Dermis microvascular lymphatic vessel endothelial cell (primary cell): ENCODE data around the gene GALNT2. TPM values are rescaled to one million over a fixed set of nuclear protein-coding genes. Genes with fewer than 3 reads are reported as not detected.
A peak's percentile ranks its signal among the peaks of the same experiment; 100 is the strongest.

Experiments
- DNase-seq, 2 donors: peaks; one replicate each; pipeline versions ENCODE4 v3.0.0 to v3.0.0-alpha.2; 2010; ENCODE audit warnings: low read depth in 2 of 2
- total RNA-seq: library from RNA; depleted of rRNA; stranded (reverse); fragments of >200 nt; gene quantifications from 2 replicates; pipeline ENCODE4 v1.2.1, GENCODE V29; 2014

Gene GALNT2
- total RNA-seq, 1 donor from 2014 or later: 38.1 TPM

DNA sequence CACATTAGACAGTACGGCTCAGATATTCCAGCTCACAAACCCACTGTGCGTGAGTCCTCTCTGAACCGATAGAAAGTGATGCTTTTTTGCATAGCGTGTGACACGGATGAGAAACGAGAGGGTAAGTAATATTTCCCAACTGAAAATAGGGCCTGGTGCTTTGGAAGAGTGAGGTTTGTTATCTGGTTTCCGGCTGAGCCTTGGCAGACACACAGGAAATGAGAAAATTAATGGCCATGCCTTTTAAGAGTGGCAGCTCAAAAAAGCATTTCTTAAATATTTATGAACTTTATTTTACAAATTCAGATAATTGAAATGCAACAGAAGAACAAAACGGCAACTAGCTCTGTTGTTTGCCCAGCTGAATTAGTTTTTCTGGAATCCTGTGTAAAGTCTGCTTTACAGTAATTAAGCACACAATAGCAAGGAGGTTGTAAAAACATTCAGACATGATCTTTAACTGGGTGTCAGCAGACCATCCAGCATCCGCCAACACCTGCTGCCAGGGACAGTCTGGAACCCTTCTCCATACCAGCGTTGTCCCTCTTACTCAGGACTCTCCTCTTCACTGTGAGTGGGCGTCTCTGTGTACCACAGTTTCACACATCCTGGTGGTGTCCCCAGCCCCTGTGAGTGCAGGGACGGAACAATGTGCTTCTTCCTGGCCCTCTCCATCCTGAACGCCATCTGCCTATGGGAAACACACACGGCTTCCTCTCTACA, 203.7 kb downstream of the GALNT2 start:
- DNase-seq: peak; percentile 60 to 72

GRCh38 chr1:230271300-230272035, 204.4 kb downstream of the GALNT2 start:
- DNase-seq: no peak

GRCh38 chr1:230272557-230272956, 205.5 kb downstream of the GALNT2 start:
- DNase-seq: no peak

DNA sequence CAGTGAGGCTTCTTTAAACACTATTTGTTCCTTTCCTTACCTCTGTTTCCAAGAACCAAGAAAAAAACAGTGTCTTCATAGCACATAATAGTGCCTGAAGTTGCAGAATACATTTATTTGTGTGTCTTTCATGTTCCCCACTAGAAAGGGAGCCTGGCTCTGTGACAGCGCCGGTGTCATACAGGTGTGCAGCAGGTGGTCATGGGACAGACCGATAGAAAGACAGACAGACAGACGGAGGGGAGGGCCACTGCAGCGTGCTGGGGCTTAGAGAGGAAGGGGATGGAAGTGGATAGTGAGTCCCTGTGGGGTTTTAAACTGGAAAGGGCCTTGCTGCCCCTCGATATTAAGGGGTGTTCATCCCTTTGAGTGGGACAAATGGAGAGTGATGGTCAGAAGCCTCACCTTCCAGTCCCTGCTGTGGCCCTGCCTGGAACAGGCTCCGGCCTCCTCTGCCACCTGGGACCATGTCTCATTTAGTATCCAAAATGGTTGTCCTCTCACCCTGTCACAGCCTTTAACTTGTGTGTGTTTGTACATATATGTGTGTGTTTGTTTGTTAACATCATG, 206.2 kb downstream of the GALNT2 start:
- DNase-seq: no peak

DNA sequence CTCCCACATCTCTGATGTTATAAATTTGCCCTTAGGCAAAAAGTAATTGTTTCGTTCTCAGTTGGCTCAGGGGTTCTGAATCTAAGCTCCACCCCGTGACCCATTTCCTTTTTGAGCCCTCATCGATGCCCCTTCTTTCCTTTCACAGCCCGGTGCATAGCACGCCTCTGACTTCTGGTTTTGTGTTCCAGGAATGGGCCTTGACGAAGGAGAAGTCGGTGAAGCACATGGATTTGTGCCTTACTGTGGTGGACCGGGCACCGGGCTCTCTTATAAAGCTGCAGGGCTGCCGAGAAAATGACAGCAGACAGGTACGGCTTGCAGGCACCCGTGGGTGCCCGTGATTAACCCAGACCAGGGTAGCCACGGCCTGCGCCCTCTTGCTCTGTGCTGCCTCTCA, 207.2 kb downstream of the GALNT2 start:
- peak; percentile 25 to 61 for DNase-seq

DNA sequence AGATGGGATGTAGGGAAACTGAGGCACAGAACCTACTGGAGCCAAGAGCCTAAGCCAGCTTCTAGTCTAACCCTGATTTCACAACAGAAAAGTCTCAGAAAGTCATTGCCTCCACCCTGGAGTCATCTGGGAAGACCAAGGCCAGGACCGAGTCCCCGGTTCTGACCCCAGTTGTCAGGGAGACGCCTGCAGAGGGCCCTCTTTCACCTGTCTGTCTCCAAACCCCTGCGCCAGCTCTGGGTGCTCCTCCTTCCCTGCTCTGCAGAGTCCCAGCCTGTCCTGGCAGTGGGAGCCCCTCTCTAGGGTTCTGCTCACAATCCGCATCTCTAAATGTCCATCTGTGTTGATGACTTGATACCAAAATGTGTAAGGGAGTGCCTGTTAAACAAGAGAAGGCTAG, 209.4 kb downstream of the GALNT2 start:
- DNase-seq: no peak

- no peak for DNase-seq
Measured at GRCh38 chr1:230277201-230278025, 210.4 kb downstream of the GALNT2 start.

- DNase-seq: no peak
Measured at GRCh38 chr1:230278376-230278775, 211.3 kb downstream of the GALNT2 start.

DNA sequence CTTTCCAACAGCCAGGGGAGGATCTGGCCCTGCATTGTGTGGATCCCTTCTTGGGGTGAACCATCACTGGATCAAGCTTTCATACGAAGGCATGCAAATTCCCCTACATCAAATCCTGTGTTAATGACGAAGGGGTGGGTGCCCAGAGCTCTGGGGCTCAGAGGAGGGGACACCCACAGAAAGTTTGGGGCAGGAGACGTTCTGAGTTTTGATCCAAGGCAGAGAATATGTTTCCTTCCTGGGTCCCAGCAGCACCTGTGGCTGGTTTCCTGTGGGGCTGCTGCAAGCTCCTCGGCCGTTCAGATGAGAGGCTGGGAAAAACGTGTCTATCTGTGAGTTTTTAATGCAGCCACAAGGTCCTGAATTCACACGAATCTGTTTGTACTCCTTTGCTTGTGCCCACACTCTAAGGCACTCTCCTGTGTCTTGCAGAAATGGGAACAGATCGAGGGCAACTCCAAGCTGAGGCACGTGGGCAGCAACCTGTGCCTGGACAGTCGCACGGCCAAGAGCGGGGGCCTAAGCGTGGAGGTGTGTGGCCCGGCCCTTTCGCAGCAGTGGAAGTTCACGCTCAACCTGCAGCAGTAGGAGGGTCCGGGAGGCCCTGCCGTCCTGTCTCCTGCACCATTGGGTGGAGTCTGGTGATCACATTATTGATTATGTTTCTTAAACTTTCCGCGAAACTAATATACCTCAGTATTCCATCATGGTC, 212.0 kb downstream of the GALNT2 start:
- no peak for DNase-seq

DNA sequence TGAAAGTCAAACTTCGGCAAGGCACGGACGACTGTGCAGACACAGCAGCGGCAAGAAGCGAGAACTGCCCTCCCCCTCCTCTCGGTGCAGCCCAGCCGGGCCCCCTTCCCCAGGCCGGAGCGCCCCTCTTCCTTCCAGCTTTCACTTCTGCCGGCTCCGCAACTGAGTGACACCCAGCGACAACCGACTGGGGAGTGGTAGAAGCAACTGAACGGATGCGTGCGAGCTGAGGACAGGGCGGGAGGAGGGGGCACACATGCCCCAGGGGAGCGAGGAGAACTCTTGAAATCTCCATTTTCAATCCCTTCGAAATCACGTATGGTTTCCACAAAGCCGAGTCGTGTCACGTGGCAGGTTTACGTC, 212.5 kb downstream of the GALNT2 start:
- DNase-seq: no peak

DNA sequence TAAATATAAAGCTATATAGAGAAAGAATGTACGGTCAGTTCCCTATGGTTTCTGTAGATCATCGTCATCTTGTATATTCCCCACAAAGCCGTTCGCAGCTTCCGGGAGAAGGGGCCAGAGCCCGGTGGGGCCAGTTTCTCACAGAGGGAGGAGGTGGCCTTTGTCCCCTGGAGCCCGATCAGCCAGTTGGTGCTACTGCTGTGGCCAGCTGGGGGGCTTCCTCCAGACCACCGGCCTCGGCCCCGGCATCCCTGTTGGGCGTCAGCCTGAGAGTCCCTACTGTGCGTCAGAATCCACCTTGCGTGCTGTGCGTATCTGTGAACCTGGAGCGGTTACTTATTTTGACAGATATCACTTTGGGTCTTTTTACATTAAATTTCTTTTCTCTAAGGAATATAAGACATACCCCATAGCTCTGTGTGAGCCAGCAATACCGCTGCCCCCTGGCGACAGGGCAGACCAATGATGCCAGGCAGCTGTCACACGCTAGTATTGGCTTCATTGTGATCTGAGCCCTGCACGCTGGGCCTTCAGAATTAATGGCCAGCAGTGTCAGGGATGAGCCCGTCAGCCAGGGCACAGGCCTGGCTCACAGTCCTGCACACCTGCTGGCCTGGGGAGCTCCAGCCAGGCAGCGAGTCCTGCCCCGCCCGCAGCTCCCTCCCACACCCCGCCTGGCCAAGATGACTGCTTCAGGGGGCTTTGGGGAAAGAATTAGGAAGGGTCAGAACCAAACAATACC, 213.2 kb downstream of the GALNT2 start:
- DNase-seq: no peak

GRCh38 chr1:230280906-230281413, 213.9 kb downstream of the GALNT2 start:
- no peak for DNase-seq

DNA sequence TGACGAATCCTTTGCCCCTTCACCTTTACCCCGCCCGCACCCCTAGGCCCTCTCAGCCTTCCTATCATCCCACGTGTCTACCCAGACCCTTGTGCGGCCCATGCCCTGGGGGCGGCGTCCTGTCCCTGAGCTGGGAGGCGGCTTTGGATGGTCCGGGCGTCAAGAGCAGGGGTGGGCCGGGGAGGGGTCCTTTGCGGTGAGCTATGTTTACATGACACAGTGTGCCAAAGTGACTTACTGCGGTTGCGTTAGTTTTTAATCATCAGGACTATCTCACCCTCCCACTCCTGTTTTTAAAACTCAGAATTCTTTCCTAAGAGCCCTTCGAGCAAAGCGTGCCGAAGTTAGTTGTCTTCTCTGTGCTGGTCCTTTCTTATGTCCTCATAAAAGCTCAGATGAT, 214.5 kb downstream of the GALNT2 start:
- no peak for DNase-seq

DNA sequence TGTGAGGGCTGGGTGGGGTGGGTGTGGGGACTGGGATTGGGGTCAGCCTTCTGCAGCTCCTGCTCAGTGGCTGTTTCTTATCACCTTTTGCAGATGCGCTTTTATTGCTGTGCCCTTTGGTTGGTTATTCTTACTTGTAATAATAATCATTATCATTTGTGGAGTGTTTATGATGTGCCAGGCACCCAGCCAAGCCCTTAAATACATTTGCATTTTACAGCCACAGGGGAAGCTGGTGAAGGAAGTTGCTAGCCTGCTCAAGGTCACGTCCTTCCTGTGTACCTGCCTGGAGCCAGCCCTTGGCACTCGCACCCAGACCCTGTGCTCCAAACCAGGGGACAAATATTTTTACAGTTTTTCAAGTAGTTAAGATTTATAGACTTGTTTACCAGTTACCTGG, 215.1 kb downstream of the GALNT2 start:
- peak; percentile 47 to 56 for DNase-seq

- no peak for DNase-seq
Measured at GRCh38 chr1:230283678-230284077, 216.6 kb downstream of the GALNT2 start.

DNA sequence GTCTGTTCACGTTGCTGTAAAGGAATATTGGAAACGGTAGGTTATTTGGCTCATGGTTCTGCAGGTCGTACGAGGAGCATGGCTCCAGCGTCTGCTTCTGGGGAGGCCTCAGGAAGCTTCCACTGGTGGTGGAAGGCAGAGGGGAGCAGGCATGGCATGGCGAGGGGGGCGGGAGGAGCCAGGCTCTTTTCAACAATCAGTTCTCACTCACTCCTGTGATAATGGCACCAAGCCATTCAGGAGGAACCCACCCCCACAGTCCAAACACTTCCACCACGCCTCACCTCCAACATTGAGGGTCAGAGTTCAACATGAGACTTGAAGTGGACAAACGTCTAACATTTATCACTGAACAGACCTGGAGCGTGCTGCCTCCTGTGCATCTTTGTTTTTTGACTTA, 217.9 kb downstream of the GALNT2 start:
- DNase-seq: no peak

DNA sequence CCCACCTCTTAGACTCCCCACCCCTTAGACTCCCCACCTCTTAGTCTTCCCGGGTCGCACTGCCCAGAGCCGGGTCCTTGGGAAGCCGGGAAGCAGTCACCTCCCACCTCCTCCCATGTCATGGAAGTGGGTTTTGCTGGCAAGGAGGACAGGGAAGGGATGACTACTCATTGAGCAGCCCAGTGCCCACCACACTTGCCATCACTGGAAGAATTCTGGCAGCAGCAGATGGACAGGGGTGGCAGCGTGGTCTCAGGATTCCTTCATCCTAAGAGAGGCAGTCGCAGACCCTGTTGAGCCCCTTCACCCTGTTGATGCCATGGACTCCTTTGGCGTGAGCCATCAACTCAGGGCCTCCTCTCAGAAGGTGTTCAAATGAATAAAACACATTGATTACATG, 218.3 kb downstream of the GALNT2 start:
- DNase-seq: no peak

DNA sequence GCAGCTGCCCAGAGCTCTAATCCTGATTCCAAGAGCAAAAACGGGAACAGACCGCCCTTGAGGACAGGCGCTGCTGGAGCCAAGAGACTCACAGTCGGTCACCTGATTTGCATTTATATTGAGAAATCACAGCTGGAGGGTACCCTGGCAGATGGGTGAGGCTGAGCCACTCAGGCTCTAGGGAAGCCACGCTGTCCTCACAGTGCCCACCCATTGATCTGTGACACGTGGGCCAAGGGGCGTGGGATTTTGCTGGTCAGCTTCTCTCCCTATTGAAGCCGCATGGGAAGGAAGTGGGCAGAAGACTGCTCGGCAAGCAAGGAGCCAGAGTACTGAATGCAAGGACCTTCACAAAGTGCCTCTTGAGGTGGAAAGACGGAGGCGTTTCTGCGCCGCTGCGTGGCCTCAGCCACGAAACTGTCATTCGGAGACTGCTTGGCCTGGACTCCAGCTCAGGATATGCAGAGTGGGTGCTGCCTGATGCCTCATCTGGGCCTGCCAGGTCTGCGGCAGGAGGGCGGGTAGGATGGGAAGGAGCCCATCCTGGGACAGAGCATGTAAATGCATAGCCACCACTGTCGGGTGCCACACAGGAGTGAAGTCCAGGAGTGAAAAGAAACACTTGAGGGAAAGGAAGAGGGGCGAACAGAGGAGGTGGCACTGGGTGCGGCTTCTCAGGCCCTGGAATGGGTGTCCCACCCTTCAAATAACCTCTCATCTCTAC, 219.3 kb downstream of the GALNT2 start:
- no peak for DNase-seq

DNA sequence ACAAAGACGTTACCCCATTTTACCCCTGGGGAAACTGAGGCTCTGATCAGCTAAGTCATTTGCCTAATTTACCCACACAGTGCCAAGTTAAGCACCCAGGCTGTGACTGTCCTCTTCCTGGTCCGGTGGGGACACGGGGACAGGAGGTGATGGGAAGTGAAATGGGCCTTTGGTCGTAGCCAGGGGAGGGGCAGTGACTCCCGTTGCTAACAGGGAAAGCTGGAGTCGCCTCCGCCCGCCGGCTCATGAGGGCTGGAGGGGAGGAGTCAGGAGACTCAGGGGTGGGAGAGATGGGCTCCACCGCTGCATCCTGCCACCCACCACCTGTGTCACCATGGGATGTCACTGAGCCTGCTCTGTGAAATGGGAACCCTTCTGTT, 219.8 kb downstream of the GALNT2 start:
- DNase-seq: no peak
